ENCODE measurements around the gene LEKR1. TPM values are rescaled to one million over a fixed set of nuclear protein-coding genes. Genes with fewer than 3 reads are reported as not detected.

The LEKR1 gene
- total and polyA plus RNA-seq, 3 donors from 2014 or later: 9.7 to 23.0 (median 22.9) TPM

DNA sequence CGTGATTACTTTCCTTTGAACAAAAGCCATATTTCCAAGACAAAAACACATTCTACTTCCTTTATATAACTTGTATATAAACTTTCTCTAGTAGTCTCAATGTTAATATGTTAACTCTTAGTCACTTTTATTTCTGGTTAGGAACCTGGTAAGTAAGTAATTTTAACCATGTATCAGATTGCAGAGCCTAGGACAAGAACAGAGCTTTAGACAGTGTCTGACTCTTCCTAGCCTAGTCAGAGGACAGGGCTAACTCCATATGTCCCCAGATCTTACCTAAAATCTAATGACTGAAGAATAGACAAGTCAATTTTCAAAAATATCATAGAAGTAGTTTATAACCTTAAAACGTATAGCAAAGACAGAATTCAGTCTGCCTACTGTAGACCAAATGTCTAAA is 8.3 kb downstream of the LEKR1 start:
- Histone ChIP-seq H3K36me3 (ENCODE audit: low read depth, missing control alignments) (no peaks in the 10 kb centered on the region), H3K4me1 (no peaks in the 10 kb centered on the region), H3K9me3 (no peaks in the 10 kb centered on the region), H3K27ac (no peak overlapping the region), H3K27me3 (no peaks in the 10 kb centered on the region), H3K4me3 (no peak overlapping the region)
- intact Hi-C loops (cut with DNase I; ENCODE audit: low total_unique reads): no loop called here
- WGBS, 2 donors: 78 to 80% methylated on average over 2 of the region's 2 CpGs
- DNase-seq: no peak
- no peak for TF ChIP-seq CTCF (IDR thresholded peaks at IDR 0.05)
- no peak for TF ChIP-seq POLR2A (IDR thresholded peaks at IDR 0.05)

DNA sequence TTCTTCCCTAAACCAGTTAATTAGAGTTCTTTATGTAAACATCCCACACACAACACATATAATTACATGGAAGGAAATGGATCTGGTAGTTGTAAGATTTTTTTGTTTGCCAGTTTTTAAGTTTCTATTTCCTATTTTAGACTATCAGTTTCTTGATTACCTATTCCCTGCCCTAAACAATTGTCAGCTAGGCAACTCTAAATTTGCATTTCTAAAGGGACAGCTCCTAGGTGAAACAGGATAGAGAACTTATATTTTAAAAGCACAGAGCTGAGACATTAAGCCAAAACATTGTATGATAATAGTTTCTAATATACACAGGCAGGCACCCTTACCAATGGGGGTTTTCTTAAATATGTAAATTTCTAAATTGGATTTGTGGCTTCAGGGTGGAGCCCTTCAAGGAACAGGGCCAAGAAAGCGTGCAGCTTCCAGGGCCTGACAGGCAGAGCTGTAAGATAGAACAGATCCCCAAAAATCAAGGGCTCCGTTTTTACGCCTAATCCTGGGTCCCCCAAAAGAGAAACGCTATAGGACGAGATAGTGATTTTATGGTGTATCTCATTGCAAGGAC is 8.9 kb downstream of the LEKR1 start:
- DNase-seq: no peak
- H3K4me1 ChIP-seq: no peaks in the 10 kb centered on the region
- intact Hi-C loops (cut with DNase I; ENCODE audit: low total_unique reads): no loop called here
- no peaks in the 10 kb centered on the region for H3K9me3 ChIP-seq
- H3K36me3 ChIP-seq (ENCODE audit: low read depth, missing control alignments): no peaks in the 10 kb centered on the region
- WGBS, 2 donors: 92 to 93% methylated on average over 5 of the region's 5 CpGs
- no peak overlapping the region for H3K4me3 ChIP-seq
- no peak overlapping the region for H3K27ac ChIP-seq
- H3K27me3 ChIP-seq: no peaks in the 10 kb centered on the region
- TF ChIP-seq POLR2A (IDR thresholded peaks at IDR 0.05): no peak
- no peak for TF ChIP-seq CTCF (IDR thresholded peaks at IDR 0.05)

DNA sequence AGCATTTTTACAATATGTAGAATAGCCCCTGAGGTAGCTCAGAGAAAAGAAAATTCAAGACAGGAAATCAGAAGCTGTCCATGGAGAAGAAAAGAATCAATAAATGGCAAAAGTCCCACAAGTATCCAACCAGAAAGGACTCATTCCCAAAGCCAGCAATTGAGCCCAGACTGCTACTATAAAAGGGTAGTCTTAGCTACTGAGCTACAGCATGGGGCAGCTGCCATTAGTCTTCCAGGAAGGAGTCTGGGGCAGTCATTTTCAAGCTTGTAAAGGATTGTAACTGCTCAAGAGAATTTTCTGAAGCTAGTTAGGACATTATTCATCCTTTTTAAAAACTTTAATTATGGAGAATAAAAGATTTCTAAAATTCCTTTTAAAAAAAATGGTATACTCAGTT is 10.5 kb downstream of the LEKR1 start:
- Histone ChIP-seq H3K4me1 (no peaks in the 10 kb centered on the region), H3K27me3 (no peaks in the 10 kb centered on the region), H3K36me3 (ENCODE audit: low read depth, missing control alignments) (no peaks in the 10 kb centered on the region), H3K9me3 (no peaks in the 10 kb centered on the region), H3K27ac (no peak overlapping the region), H3K4me3 (no peak overlapping the region)
- TF ChIP-seq POLR2A (IDR thresholded peaks at IDR 0.05): no peak
- no peak for TF ChIP-seq CTCF (IDR thresholded peaks at IDR 0.05)
- no peak for DNase-seq
- intact Hi-C loops (cut with DNase I; ENCODE audit: low total_unique reads): no loop called here

DNA sequence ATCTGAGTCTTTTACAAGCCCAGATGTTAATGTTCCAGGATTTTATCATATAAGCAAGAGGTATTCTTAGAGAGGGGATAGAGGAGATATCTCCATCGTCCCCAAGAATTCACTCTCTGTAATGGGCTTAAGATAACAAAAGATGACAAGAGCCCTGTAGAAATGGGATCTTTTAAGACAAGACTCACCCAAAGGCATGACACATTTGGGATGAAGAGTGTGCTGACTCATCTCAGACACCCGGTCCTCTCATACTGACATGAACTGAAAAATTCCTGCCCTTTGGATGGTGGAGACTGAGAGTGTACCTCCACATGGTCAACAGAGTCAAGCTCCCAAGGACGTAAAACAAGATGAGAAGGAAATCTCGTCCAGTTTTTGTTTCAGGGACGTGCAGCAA is 11.0 kb downstream of the LEKR1 start:
- no peaks in the 10 kb centered on the region for H3K27me3 ChIP-seq
- TF ChIP-seq CTCF (IDR thresholded peaks at IDR 0.05): no peak
- TF ChIP-seq POLR2A (IDR thresholded peaks at IDR 0.05): no peak
- H3K4me3 ChIP-seq: no peak overlapping the region
- no peaks in the 10 kb centered on the region for H3K36me3 ChIP-seq (ENCODE audit: low read depth, missing control alignments)
- no peak overlapping the region for H3K27ac ChIP-seq
- 65 to 76% methylated on average over 5 of the region's 5 CpGs for WGBS, 2 donors
- H3K9me3 ChIP-seq: no peaks in the 10 kb centered on the region
- DNase-seq: no peak
- H3K4me1 ChIP-seq: no peaks in the 10 kb centered on the region
- intact Hi-C loops (cut with DNase I; ENCODE audit: low total_unique reads): no loop called here

- no peak for DNase-seq
- no peaks in the 10 kb centered on the region for H3K27me3 ChIP-seq
- no peaks in the 10 kb centered on the region for H3K36me3 ChIP-seq (ENCODE audit: low read depth, missing control alignments)
- WGBS, 2 donors: 96 to 98% methylated on average over 3 of the region's 3 CpGs
- H3K4me3 ChIP-seq: no peak overlapping the region
- TF ChIP-seq CTCF (IDR thresholded peaks at IDR 0.05): no peak
- TF ChIP-seq POLR2A (IDR thresholded peaks at IDR 0.05): no peak
- no peaks in the 10 kb centered on the region for H3K4me1 ChIP-seq
- no peaks in the 10 kb centered on the region for H3K9me3 ChIP-seq
- intact Hi-C loops (cut with DNase I; ENCODE audit: low total_unique reads): no loop called here
- no peak overlapping the region for H3K27ac ChIP-seq
Measured at GRCh38 chr3:156838035-156838434, 11.9 kb downstream of the LEKR1 start.

All from testis (tissue), 3 donors.